Endothelial cell of umbilical vein (primary cell): ENCODE data around the gene CHRNE.

Experiments used
- CTCF ChIP-seq, 2 donors: IDR thresholded peaks; 1 replicate in 1 of 2; 2 replicates in 1 of 2; pipeline ENCODE4 v1.5.1; 2011; ENCODE audit warnings: low read length in 2 of 2, mild to moderate bottlenecking in 2 of 2, moderate library complexity in 2 of 2, control low read depth in 1 of 2, inconsistent platforms in 1 of 2, low read depth in 1 of 2; ENCODE audit not compliant: insufficient read depth in 1 of 2; ENCODE audit errors: extremely low read depth in 1 of 2
- MYC ChIP-seq: IDR thresholded peaks from one replicate; pipeline ENCODE4 v1.6.1; 2011; ENCODE audit warnings: mild to moderate bottlenecking, low read depth, low read length
- POLR2A ChIP-seq: IDR thresholded peaks from 2 replicates; pipeline ENCODE4 v1.6.1; 2012; ENCODE audit warnings: low read depth, mild to moderate bottlenecking, control low read depth, low read length
- POLR2AphosphoS5 ChIP-seq: IDR thresholded peaks from 2 replicates; pipeline ENCODE4 v1.6.1; 2012; ENCODE audit warnings: low read depth, mild to moderate bottlenecking, control low read depth, low read length, moderate library complexity; ENCODE audit not compliant: insufficient read depth

- TF ChIP-seq CTCF (IDR thresholded peaks at IDR 0.05; ENCODE audit: extremely low read depth in 1 of 2, insufficient read depth in 1 of 2, low read depth in 1 of 2, low read length in 2 of 2) (no peak), POLR2A (no peak), POLR2AphosphoS5 (peak; percentile 65), MYC (no peak)
Measured at GRCh38 chr17:4858068-4858881, 44.6 kb downstream of the CHRNE start.
